Thyroid gland (tissue), 4 donors: ENCODE measurements around the gene PKNOX2. TPM values are rescaled to one million over a fixed set of nuclear protein-coding genes. Genes with fewer than 3 reads are reported as not detected.

Experiments
- DNase-seq, 2 donors: peaks; one replicate each; pipeline ENCODE4 v3.0.0-alpha.2; 2019
- H3K27ac ChIP-seq, 3 donors: fragments of 200-600 bp; sonication (generic); 1 replicate in 2 of 3; 2 replicates in 1 of 3; pipeline ENCODE4 v1.5.1; 2016 to 2019; ENCODE audit warnings: mild to moderate bottlenecking in 1 of 3, moderate library complexity in 1 of 3
- H3K27me3 ChIP-seq: fragments of 200-600 bp; sonication (generic); one replicate; pipeline ENCODE4 v1.5.1; 2019
- H3K36me3 ChIP-seq, 2 donors: fragments of 200-600 bp; sonication (generic); one replicate each; pipeline ENCODE4 v1.5.1; 2016 to 2019
- H3K4me1 ChIP-seq, 2 donors: fragments of 200-600 bp; sonication (generic); one replicate each; pipeline ENCODE4 v1.5.1; 2017 to 2019
- H3K4me3 ChIP-seq, 3 donors: fragments of 200-600 bp; sonication (generic); replicated peaks in 1 of 3; 1 replicate in 2 of 3; 2 replicates in 1 of 3; pipeline ENCODE4 v1.5.1; 2016; ENCODE audit warnings: mild to moderate bottlenecking in 1 of 3
- H3K9me3 ChIP-seq: fragments of 200-600 bp; sonication (generic); one replicate; pipeline ENCODE4 v1.5.1; 2017
- CTCF ChIP-seq, 6 experiments: fragments of 200-600 bp in 3 of 6; fragments of 450-650 bp in 3 of 6; sonication (generic) in 3 of 6; IDR thresholded peaks; one replicate each; pipeline ENCODE4 v1.5.1; 2016 to 2019; ENCODE audit warnings: antibody characterized with exemption in 6 of 6, mild to moderate bottlenecking in 2 of 6, inconsistent platforms in 1 of 6, moderate library complexity in 1 of 6
- POLR2A ChIP-seq, 2 donors: fragments of 450-650 bp; IDR thresholded peaks; one replicate each; pipeline ENCODE4 v1.6.1; 2017; ENCODE audit warnings: antibody characterized with exemption in 2 of 2, mild to moderate bottlenecking in 2 of 2, moderate library complexity in 1 of 2
- WGBS, 2 donors: methylation state at CpG; one replicate each; pipeline ENCODE4 v1.1.5; 2017; 5-methylcytosine and 5-hydroxymethylcytosine counted together
- intact Hi-C: fragments of 100-400 bp; cut with DNase I; formaldehyde crosslinking; loops from one replicate; pipeline ENCODE4 v1.15.1; 2023
- total RNA-seq, 4 donors: library from RNA; depleted of rRNA; stranded (reverse); fragments of >200 nt; gene quantifications; one replicate each; pipeline ENCODE4 v1.2.3, GENCODE V29; 2016

Gene PKNOX2
- total RNA-seq, 4 donors from 2014 or later, result 6.3 to 28.0 (median 18.7) TPM

DNA sequence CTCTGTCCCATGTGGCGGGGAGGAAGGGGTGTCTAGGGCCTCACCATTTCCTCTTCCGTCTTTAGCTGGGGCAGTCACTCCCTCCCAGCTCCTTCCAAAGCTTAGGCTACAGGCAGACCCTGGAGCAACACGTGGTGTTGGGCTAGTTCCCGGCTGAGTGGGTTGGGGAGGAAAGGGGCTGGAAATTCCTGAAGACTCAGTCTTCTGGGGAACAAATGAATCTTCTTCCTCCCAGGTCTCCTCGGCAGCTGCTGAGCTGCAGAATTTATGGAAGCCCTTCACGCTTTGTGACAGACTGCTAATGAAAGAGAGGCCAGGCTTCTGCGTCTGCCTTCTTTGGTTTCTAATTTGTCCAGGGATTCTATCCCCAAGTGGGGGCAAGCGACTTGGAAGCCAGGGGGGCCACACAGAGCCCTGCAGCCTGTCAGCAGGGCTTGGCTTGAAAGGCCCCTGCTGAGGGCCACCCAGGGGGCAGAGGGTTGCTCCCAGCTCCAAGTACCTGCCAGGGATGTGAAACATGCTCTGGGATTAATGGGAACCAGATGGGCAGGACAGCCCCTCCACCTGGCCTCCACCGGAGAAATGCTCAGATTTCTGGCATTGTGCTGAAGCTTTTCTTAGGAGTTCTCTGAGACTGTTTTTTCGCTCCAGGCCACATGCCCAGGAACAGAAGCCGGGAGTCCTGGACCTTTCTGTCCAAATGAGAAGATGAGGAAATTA lies 123.1 kb downstream of the PKNOX2 start:
- no peak for DNase-seq
- 68 to 84% methylated on average over 9 to 11 of the region's 11 CpGs for WGBS, 2 donors
- H3K27ac ChIP-seq, result no peak overlapping the region

GRCh38 chr11:125289419-125290098 lies 125.0 kb downstream of the PKNOX2 start:
- TF ChIP-seq POLR2A (IDR thresholded peaks at IDR 0.05) (no peak), CTCF (IDR thresholded peaks at IDR 0.05) (no peak)
- 48 to 58% methylated on average over 9 of the region's 9 CpGs for WGBS, 2 donors
- intact Hi-C loops, result no loop called here
- no peak for DNase-seq
- no peaks in the 10 kb centered on the region for H3K9me3 ChIP-seq
- H3K4me3 ChIP-seq, result no peak overlapping the region
- H3K36me3 ChIP-seq, result no peaks in the 10 kb centered on the region
- no peak overlapping the region for H3K27ac ChIP-seq
- H3K27me3 ChIP-seq, result no peaks in the 10 kb centered on the region
- peaks cover 12 to 18% of the 10 kb centered on the region in 2 donors for H3K4me1 ChIP-seq

More for the DNA sequence above, 123.1 kb downstream of the PKNOX2 start:
- intact Hi-C loops, result no loop called here
- H3K27me3 ChIP-seq, result no peaks in the 10 kb centered on the region
- H3K9me3 ChIP-seq, result no peaks in the 10 kb centered on the region
- H3K36me3 ChIP-seq, result no peaks in the 10 kb centered on the region
- H3K4me3 ChIP-seq, result no peak overlapping the region
- peaks cover 12 to 18% of the 10 kb centered on the region in 2 donors for H3K4me1 ChIP-seq
- TF ChIP-seq CTCF (IDR thresholded peaks at IDR 0.05) (no peak), POLR2A (IDR thresholded peaks at IDR 0.05) (no peak)

- no peak for DNase-seq
- Histone ChIP-seq H3K27me3 (no peaks in the 10 kb centered on the region), H3K4me1 (peaks cover 12 to 20% of the 10 kb centered on the region in 2 donors), H3K27ac (no peak overlapping the region), H3K36me3 (no peaks in the 10 kb centered on the region), H3K9me3 (no peaks in the 10 kb centered on the region), H3K4me3 (no peak overlapping the region)
- TF ChIP-seq POLR2A (IDR thresholded peaks at IDR 0.05) (no peak), CTCF (IDR thresholded peaks at IDR 0.05) (no peak)
- intact Hi-C loops, result no loop called here
- WGBS, 2 donors, result 81 to 85% methylated on average over 5 of the region's 5 CpGs
These were observed 125.7 kb downstream of the PKNOX2 start for GRCh38 chr11:125290263-125290662.

GRCh38 chr11:125292100-125292499 lies 127.5 kb downstream of the PKNOX2 start:
- no peak for TF ChIP-seq POLR2A (IDR thresholded peaks at IDR 0.05)
- no peak for TF ChIP-seq CTCF (IDR thresholded peaks at IDR 0.05)
- no peaks in the 10 kb centered on the region for H3K36me3 ChIP-seq
- no peak overlapping the region for H3K4me3 ChIP-seq
- H3K27ac ChIP-seq, result no peak overlapping the region
- no peaks in the 10 kb centered on the region for H3K27me3 ChIP-seq
- peaks cover 17 to 32% of the 10 kb centered on the region in 2 donors for H3K4me1 ChIP-seq
- 89 to 94% methylated on average over 6 of the region's 6 CpGs for WGBS, 2 donors
- intact Hi-C loops, result no loop called here
- no peak for DNase-seq
- H3K9me3 ChIP-seq, result no peaks in the 10 kb centered on the region

DNA sequence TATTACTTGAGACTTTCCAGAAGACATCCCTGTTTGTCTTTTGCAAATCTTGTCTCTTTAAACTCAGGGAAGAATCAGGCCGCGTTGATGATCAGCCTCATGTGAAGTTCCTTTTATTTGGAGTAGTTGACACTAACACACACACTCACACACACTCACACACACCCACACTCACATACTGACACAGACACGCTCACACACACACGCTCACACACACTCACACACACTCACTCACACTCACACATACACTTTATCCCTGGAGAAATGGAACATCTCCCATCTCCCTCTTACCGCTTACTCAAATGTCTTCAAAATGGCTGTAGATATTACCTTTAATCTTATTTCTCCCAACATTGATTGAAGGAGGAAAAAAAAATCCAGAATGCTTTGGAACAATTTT lies 129.0 kb downstream of the PKNOX2 start:
- Histone ChIP-seq H3K4me3 (no peak overlapping the region), H3K36me3 (no peaks in the 10 kb centered on the region), H3K4me1 (peaks cover 13 to 32% of the 10 kb centered on the region in 2 donors), H3K9me3 (no peaks in the 10 kb centered on the region), H3K27me3 (no peaks in the 10 kb centered on the region), H3K27ac (no peak overlapping the region)
- WGBS, 2 donors, result 93% methylated on average over 5 of the region's 5 CpGs
- DNase-seq, result no peak
- intact Hi-C loops, result no loop called here
- TF ChIP-seq POLR2A (IDR thresholded peaks at IDR 0.05) (no peak), CTCF (IDR thresholded peaks at IDR 0.05) (no peak)
